Ascending aorta (tissue), 2 donors: ENCODE data around the gene ROGDI. TPM values are rescaled to one million over a fixed set of nuclear protein-coding genes. Genes with fewer than 3 reads are reported as not detected.

ENCODE experiments used
- DNase-seq, 2 donors: peaks; one replicate each; pipeline ENCODE4 v3.0.0-alpha.2; 2019; ENCODE audit warnings: low spot score in 2 of 2
- H3K27ac ChIP-seq, 2 donors: fragments of 200-600 bp; sonication (generic); one replicate each; pipeline ENCODE4 v1.5.1; 2016 to 2017; ENCODE audit warnings: mild to moderate bottlenecking in 1 of 2
- H3K27me3 ChIP-seq: fragments of 200-600 bp; sonication (generic); one replicate; pipeline ENCODE4 v1.5.1; 2017
- H3K36me3 ChIP-seq, 2 donors: fragments of 200-600 bp; sonication (generic); one replicate each; pipeline ENCODE4 v1.5.1; 2016
- H3K4me1 ChIP-seq, 2 donors: fragments of 200-600 bp; sonication (generic); one replicate each; pipeline ENCODE4 v1.5.1; 2016 to 2017; ENCODE audit warnings: mild to moderate bottlenecking in 1 of 2
- H3K4me3 ChIP-seq, 2 donors: fragments of 200-600 bp; sonication (generic); one replicate each; pipeline ENCODE4 v1.5.1; 2016 to 2017; ENCODE audit warnings: mild to moderate bottlenecking in 1 of 2
- H3K9me3 ChIP-seq, 2 donors: fragments of 200-600 bp; sonication (generic); one replicate each; pipeline ENCODE4 v1.5.1; 2016
- intact Hi-C: fragments of 100-400 bp; cut with DNase I; formaldehyde crosslinking; loops from one replicate; pipeline ENCODE4 v1.15.1; 2023
- total RNA-seq: library from RNA; depleted of rRNA; stranded (reverse); fragments of >200 nt; gene quantifications from one replicate; pipeline ENCODE4 v1.1.0, GENCODE V29; 2016
- TF ChIP-seq, protein P1 (sequence below), 3 experiments: fragments of 200-600 bp in 2 of 3; fragments of 450-650 bp in 1 of 3; sonication (generic) in 2 of 3; IDR thresholded peaks; one replicate each; pipeline ENCODE4 v1.5.1; 2016 to 2019; ENCODE audit warnings: antibody characterized with exemption in 3 of 3, mild to moderate bottlenecking in 1 of 3, moderate library complexity in 1 of 3

Gene ROGDI
- total RNA-seq, 1 donor from 2014 or later = 10.5 TPM

DNA sequence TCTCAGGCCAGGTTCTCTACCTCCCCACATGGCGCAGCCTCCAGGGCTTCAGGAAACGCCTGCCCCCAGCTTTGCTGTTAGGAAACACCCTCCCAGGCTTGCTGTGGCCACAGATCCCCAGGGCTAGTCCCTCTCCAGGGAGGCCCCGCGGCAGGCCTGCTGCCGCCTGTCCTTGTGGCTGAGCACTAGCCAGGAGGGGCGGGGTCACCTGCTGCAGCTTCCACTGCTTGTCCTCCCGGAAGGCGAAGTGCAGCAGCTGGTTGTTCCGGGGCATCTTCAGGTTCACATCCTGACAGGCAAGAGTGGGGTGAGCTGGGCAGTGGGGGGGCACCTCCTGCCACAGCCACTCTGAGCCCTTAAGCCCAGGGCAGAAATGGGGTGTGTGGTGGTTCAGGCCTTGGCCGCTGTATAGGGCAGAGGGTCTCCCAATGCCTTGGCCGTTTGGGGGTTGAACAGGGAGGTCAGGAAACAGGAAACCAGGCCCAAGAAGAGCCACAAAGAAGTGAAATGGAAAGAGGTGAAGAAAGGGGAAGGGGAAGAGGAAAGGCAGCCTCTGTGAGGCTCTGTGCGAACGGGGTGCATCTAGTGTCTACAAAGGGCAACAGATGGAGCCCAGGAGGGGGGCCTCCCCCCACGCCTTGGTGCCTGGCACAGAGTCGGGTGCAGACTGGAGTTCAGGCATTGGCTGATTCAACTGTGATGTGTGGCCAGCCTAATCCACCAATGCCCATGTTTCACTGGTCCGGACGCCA is 2.0 kb downstream of the ROGDI start:
- Histone ChIP-seq H3K4me1 (peaks cover 4 to 9% of the 10 kb centered on the region in 2 donors), H3K9me3 (no peaks in the 10 kb centered on the region), H3K27ac (no peak overlapping the region), H3K36me3 (peaks cover 20 to 26% of the 10 kb centered on the region in 2 donors), H3K4me3 (no peak overlapping the region), H3K27me3 (no peaks in the 10 kb centered on the region)
- no peak for DNase-seq
- TF ChIP-seq, protein P1, sequence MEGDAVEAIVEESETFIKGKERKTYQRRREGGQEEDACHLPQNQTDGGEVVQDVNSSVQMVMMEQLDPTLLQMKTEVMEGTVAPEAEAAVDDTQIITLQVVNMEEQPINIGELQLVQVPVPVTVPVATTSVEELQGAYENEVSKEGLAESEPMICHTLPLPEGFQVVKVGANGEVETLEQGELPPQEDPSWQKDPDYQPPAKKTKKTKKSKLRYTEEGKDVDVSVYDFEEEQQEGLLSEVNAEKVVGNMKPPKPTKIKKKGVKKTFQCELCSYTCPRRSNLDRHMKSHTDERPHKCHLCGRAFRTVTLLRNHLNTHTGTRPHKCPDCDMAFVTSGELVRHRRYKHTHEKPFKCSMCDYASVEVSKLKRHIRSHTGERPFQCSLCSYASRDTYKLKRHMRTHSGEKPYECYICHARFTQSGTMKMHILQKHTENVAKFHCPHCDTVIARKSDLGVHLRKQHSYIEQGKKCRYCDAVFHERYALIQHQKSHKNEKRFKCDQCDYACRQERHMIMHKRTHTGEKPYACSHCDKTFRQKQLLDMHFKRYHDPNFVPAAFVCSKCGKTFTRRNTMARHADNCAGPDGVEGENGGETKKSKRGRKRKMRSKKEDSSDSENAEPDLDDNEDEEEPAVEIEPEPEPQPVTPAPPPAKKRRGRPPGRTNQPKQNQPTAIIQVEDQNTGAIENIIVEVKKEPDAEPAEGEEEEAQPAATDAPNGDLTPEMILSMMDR (IDR thresholded peaks at IDR 0.05) = no peak
- intact Hi-C loops = no loop called here

- TF ChIP-seq, protein P1 (IDR thresholded peaks at IDR 0.05) = no peak
- Histone ChIP-seq H3K27ac (no peak overlapping the region), H3K36me3 (peaks cover 13 to 14% of the 10 kb centered on the region in 2 donors), H3K4me3 (no peak overlapping the region), H3K9me3 (no peaks in the 10 kb centered on the region), H3K27me3 (no peaks in the 10 kb centered on the region), H3K4me1 (peaks cover 4 to 9% of the 10 kb centered on the region in 2 donors)
- intact Hi-C loops = no loop called here
- DNase-seq = no peak
Measured at GRCh38 chr16:4799171-4799855, 3.1 kb downstream of the ROGDI start.

DNA sequence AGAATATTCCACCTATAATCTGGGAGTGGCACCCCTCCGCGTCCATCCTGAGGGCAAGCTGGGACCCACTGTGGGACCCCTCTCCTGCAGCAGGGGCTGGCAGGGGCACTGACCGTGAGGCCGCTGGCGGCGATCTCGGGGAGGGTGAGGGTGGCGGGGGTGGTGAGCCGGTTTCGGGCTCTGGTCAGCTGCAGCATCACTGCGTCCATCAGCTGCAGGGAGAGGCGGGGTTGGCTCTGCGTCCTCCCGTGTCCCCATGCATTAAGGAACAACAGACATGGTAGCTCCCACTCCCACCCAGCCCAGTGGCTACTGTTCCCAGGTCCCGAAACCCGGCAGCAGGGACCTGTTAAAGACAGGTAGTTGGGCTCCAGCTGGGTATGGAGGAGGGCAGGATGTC is 4.0 kb downstream of the ROGDI start:
- intact Hi-C loops = no loop called here
- Histone ChIP-seq H3K4me1 (peaks cover 4 to 9% of the 10 kb centered on the region in 2 donors), H3K9me3 (no peaks in the 10 kb centered on the region), H3K27me3 (no peaks in the 10 kb centered on the region), H3K27ac (no peak overlapping the region), H3K4me3 (no peak overlapping the region), H3K36me3 (peaks cover 12% of the 10 kb centered on the region in 2 donors)
- no peak for DNase-seq
- TF ChIP-seq, protein P1 (IDR thresholded peaks at IDR 0.05) = no peak

GRCh38 chr16:4797805-4798252 is 4.6 kb downstream of the ROGDI start:
- DNase-seq = no peak
- no peaks in the 10 kb centered on the region for H3K9me3 ChIP-seq
- TF ChIP-seq, protein P1 (IDR thresholded peaks at IDR 0.05) = no peak
- no peak overlapping the region for H3K4me3 ChIP-seq
- H3K4me1 ChIP-seq = peaks cover 4 to 9% of the 10 kb centered on the region in 2 donors
- H3K36me3 ChIP-seq = peaks cover 12% of the 10 kb centered on the region in 2 donors
- H3K27me3 ChIP-seq = no peaks in the 10 kb centered on the region
- H3K27ac ChIP-seq = no peak overlapping the region
- intact Hi-C loops = no loop called here

DNA sequence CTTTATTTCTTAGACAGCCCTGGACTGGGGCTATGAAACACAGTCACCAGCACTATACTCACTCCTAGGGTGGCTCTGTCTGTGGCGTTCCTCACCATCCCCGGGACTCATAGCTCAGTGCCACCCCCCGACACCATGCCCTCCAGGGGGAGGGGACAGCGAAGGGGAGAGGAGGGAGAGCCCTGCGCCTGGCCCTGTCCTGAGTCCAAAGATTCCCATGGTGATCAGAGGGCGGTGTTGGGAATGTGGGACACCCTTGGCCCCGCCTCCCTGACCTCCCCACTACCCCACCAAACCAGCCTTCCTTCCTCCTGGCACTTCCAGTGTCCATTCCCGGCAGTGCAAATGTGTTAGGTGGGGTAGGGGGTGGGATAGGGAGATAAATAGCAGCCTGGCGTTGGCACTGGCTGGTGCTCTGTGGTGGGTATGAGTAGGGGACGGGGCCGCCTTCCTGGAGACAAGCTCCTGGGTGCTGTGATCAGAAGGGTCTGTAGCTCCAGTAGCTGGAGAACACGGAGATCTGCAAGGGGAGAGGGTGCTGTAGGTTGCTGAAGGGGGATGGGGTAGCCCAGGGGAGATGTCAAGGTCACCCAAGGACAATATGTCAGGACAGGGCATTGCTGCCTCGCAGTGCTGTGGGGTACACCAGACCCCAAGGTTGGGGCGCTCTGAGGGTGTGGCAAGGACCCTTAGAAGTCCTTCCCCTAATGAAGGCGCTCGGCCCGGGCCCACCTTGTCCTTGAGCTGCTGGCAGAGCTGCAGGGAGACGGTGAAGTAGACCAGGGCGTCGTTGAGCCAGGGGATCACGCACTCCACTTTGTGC is 5.2 kb downstream of the ROGDI start:
- no peak overlapping the region for H3K4me3 ChIP-seq
- peaks cover 12% of the 10 kb centered on the region in 2 donors for H3K36me3 ChIP-seq
- no peak for DNase-seq
- TF ChIP-seq, protein P1 (IDR thresholded peaks at IDR 0.05) = no peak
- peaks cover 4 to 9% of the 10 kb centered on the region in 2 donors for H3K4me1 ChIP-seq
- H3K9me3 ChIP-seq = no peaks in the 10 kb centered on the region
- intact Hi-C loops = no loop called here
- no peaks in the 10 kb centered on the region for H3K27me3 ChIP-seq
- H3K27ac ChIP-seq = no peak overlapping the region
